H1 (cell line): Measurements from ENCODE around the gene SNCAIP. TPM values are rescaled to one million over a fixed set of nuclear protein-coding genes. Genes with fewer than 3 reads are reported as not detected.

Source experiments
- CTCF ChIA-PET: fragments of 300-600 bp; sonication (Branson Sonifier 250); formaldehyde crosslinking; loops from one replicate; lab custom pipeline; 2021; ENCODE audit not compliant: partially characterized antibody; lab: Charles Lee
- POLR2A ChIA-PET: fragments of 300-600 bp; sonication (Branson Sonifier 250); formaldehyde crosslinking; loops from one replicate; lab custom pipeline; 2021; ENCODE audit warnings: inconsistent platforms; ENCODE audit not compliant: partially characterized antibody; lab: Charles Lee
- DNase-seq, 2 experiments: peaks; one replicate each; pipeline versions ENCODE4 v3.0.0 to v3.0.0-alpha.2; 2010 to 2022; ENCODE audit warnings: low spot score in 2 of 2, low read depth in 1 of 2, mixed read lengths in 1 of 2
- FAIRE-seq: peaks from 2 replicates; lab custom pipeline; 2011; peaks lifted over from hg19 to GRCh38; lab: Jason Lieb, UNC
- H2AFZ ChIP-seq: 2 replicates; pipeline ENCODE4 v1.8.1; 2012; ENCODE audit warnings: low read length, inconsistent platforms
- H2AK5ac ChIP-seq: 2 replicates; pipeline ENCODE4 v1.6.1; 2013; ENCODE audit warnings: low read depth, low read length
- H2BK120ac ChIP-seq: replicated peaks from 2 replicates; pipeline ENCODE3; 2013; ENCODE audit warnings: low read depth, low read length, inconsistent platforms
- H2BK12ac ChIP-seq: 2 replicates; pipeline ENCODE4 v1.6.1; 2013; ENCODE audit warnings: low read depth, low read length
- H2BK15ac ChIP-seq: 2 replicates; pipeline ENCODE4 v1.6.1; 2013; ENCODE audit warnings: low read length
- H2BK20ac ChIP-seq: 2 replicates; pipeline ENCODE4 v1.6.1; 2013; ENCODE audit warnings: low read length
- H2BK5ac ChIP-seq: 2 replicates; pipeline ENCODE4 v1.6.1; 2013; ENCODE audit warnings: low read depth, low read length
- H3K14ac ChIP-seq: 2 replicates; pipeline ENCODE4 v1.6.1; 2013; ENCODE audit warnings: inconsistent platforms; ENCODE audit not compliant: insufficient read length
- H3K18ac ChIP-seq: 2 replicates; pipeline ENCODE4 v1.6.1; 2013; ENCODE audit warnings: low read length; ENCODE audit errors: extremely low read depth
- H3K23ac ChIP-seq: 2 replicates; pipeline ENCODE4 v1.6.1; 2013; ENCODE audit warnings: inconsistent platforms; ENCODE audit not compliant: insufficient read length
- H3K23me2 ChIP-seq: 2 replicates; pipeline ENCODE4 v1.6.1; 2013; ENCODE audit warnings: low read depth, low read length
- H3K27ac ChIP-seq: 2 replicates; pipeline ENCODE4 v1.6.1; 2011; ENCODE audit warnings: low read depth, low read length, inconsistent platforms
- H3K27me3 ChIP-seq, 4 experiments: replicated peaks in 1 of 4; 1 replicate in 1 of 4; 2 replicates in 3 of 4; pipeline versions ENCODE4 v1.6.1 to v1.8.1; 2011 to 2013; ENCODE audit warnings: low read length in 3 of 4, mild to moderate bottlenecking in 3 of 4, inconsistent platforms in 2 of 4, mixed read lengths in 2 of 4, moderate library complexity in 1 of 4; ENCODE audit not compliant: control insufficient read depth in 3 of 4, insufficient read depth in 3 of 4; ENCODE audit errors: extremely low read depth in 1 of 4
- H3K36me3 ChIP-seq, 4 experiments: 2 replicates each; pipeline versions ENCODE4 v1.6.1 to v1.8.1; 2011 to 2013; ENCODE audit warnings: mild to moderate bottlenecking in 4 of 4, low read length in 3 of 4, moderate library complexity in 2 of 4, control low read depth in 1 of 4, inconsistent platforms in 1 of 4; ENCODE audit not compliant: insufficient read depth in 4 of 4, control insufficient read depth in 2 of 4
- H3K4ac ChIP-seq: replicated peaks from 2 replicates; pipeline ENCODE3; 2013; ENCODE audit warnings: low read length, low read depth, mixed read lengths, inconsistent platforms; ENCODE audit not compliant: insufficient read length
- H3K4me1 ChIP-seq, 4 experiments: replicated peaks in 1 of 4; 1 replicate in 1 of 4; 2 replicates in 3 of 4; pipeline versions ENCODE4 v1.6.1 to v1.8.1; 2011 to 2013; ENCODE audit warnings: low read length in 3 of 4, inconsistent platforms in 2 of 4, mixed read lengths in 1 of 4; ENCODE audit not compliant: insufficient read depth in 4 of 4, control insufficient read depth in 3 of 4
- H3K4me2 ChIP-seq, 2 experiments: 2 replicates each; pipeline versions ENCODE4 v1.6.1 to v1.8.1; 2011 to 2013; ENCODE audit warnings: low read depth in 2 of 2, low read length in 2 of 2, control low read depth in 1 of 2, inconsistent platforms in 1 of 2, mild to moderate bottlenecking in 1 of 2; ENCODE audit not compliant: insufficient read depth in 1 of 2
- H3K4me3 ChIP-seq, 4 experiments: fragments of 200-600, 300-600 bp in 1 of 4; sonication (generic), shearing (Covaris generic), sonication (Bioruptor Twin) in 1 of 4; 2 replicates each; pipeline versions ENCODE4 v1.5.1 to v1.8.1; 2011 to 2016; ENCODE audit warnings: low read length in 4 of 4, low read depth in 3 of 4, control low read depth in 2 of 4, inconsistent platforms in 2 of 4, mild to moderate bottlenecking in 2 of 4, mixed read lengths in 1 of 4, moderate library complexity in 1 of 4; ENCODE audit not compliant: insufficient read depth in 2 of 4; ENCODE audit errors: extremely low read depth in 1 of 4
- H3K56ac ChIP-seq: replicated peaks from 2 replicates; pipeline ENCODE3; 2013; ENCODE audit warnings: low read depth, mild to moderate bottlenecking, mixed read lengths, low read length, inconsistent platforms; ENCODE audit not compliant: insufficient read length
- H3K79me1 ChIP-seq: 2 replicates; pipeline ENCODE4 v1.6.1; 2013; ENCODE audit warnings: low read depth, low read length, control low read depth
- H3K79me2 ChIP-seq, 2 experiments: 2 replicates each; pipeline versions ENCODE4 v1.6.1 to v1.8.1; 2012 to 2013; ENCODE audit warnings: low read length in 2 of 2, mild to moderate bottlenecking in 2 of 2, inconsistent platforms in 1 of 2; ENCODE audit not compliant: insufficient read depth in 2 of 2, control insufficient read depth in 1 of 2
- H3K9ac ChIP-seq, 4 experiments: replicated peaks in 1 of 4; 1 replicate in 1 of 4; 2 replicates in 3 of 4; pipeline versions ENCODE4 v1.6.1 to v1.8.1; 2011 to 2013; ENCODE audit warnings: low read depth in 3 of 4, low read length in 3 of 4, control low read depth in 2 of 4, mild to moderate bottlenecking in 2 of 4, moderate library complexity in 2 of 4, inconsistent platforms in 1 of 4; ENCODE audit errors: extremely low read depth in 1 of 4
- H3K9me3 ChIP-seq, 2 experiments: 2 replicates each; pipeline versions ENCODE4 v1.6.1 to v1.8.1; 2012 to 2013; ENCODE audit warnings: mild to moderate bottlenecking in 2 of 2, moderate library complexity in 2 of 2, control low read depth in 1 of 2, inconsistent platforms in 1 of 2, low read depth in 1 of 2, low read length in 1 of 2, mixed read lengths in 1 of 2; ENCODE audit not compliant: insufficient read depth in 2 of 2
- H4K20me1 ChIP-seq, 2 experiments: replicated peaks in 1 of 2; 2 replicates each; pipeline versions ENCODE3 to v1.8.1; 2011 to 2013; ENCODE audit warnings: inconsistent platforms in 2 of 2, low read length in 2 of 2, mild to moderate bottlenecking in 1 of 2; ENCODE audit not compliant: insufficient read depth in 2 of 2, control insufficient read depth in 1 of 2
- H4K5ac ChIP-seq: 2 replicates; pipeline ENCODE4 v1.6.1; 2013; ENCODE audit warnings: low read length, low read depth, mixed read lengths, inconsistent platforms; ENCODE audit not compliant: insufficient read length
- H4K8ac ChIP-seq: 2 replicates; pipeline ENCODE4 v1.8.0; 2013; ENCODE audit warnings: mild to moderate bottlenecking, moderate library complexity, low read length, inconsistent platforms; ENCODE audit not compliant: insufficient read depth; ENCODE audit errors: extremely low read depth
- H4K91ac ChIP-seq: replicated peaks from 2 replicates; pipeline ENCODE3; 2013; ENCODE audit warnings: low read length, mixed read lengths, inconsistent platforms; ENCODE audit not compliant: insufficient read length
- CBX5 ChIP-seq: fragments of 300-800, 300-1000 bp; sonication (generic); IDR thresholded peaks from 2 replicates; pipeline ENCODE4 v1.7.1; 2016; ENCODE audit warnings: antibody characterized with exemption, low read length, low read depth
- CBX8 ChIP-seq: fragments of 300-800, 300-1000 bp; sonication (generic); IDR thresholded peaks from 2 replicates; pipeline ENCODE4 v1.7.1; 2016; ENCODE audit warnings: low read depth, low read length, borderline replicate concordance
- HDAC2 ChIP-seq, 2 experiments: fragments of 300-600 bp in 1 of 2; sonication (generic) in 1 of 2; IDR thresholded peaks; 2 replicates each; pipeline ENCODE4 v1.6.1; 2011 to 2012; ENCODE audit warnings: low read depth in 2 of 2, low read length in 2 of 2, mild to moderate bottlenecking in 2 of 2, moderate library complexity in 2 of 2, borderline replicate concordance in 1 of 2, inconsistent platforms in 1 of 2
- JUN ChIP-seq: IDR thresholded peaks from 2 replicates; pipeline ENCODE4 v1.6.1; 2011; ENCODE audit warnings: low read depth, mild to moderate bottlenecking, improper control_type of control experiment, low read length
- JUND ChIP-seq: IDR thresholded peaks from 2 replicates; pipeline ENCODE4 v1.6.1; 2011; ENCODE audit warnings: mild to moderate bottlenecking, improper control_type of control experiment, low read length
- KDM1A ChIP-seq: fragments of 200-600, 300-600 bp; sonication (generic); IDR thresholded peaks from 2 replicates; pipeline ENCODE4 v1.7.1; 2016; ENCODE audit warnings: mild to moderate bottlenecking, low read length, borderline replicate concordance
- RAD21 ChIP-seq, 2 experiments: IDR thresholded peaks in 1 of 2; conservative IDR thresholded peaks in 1 of 2; 2 replicates each; pipeline ENCODE4 v1.6.1; 2011; ENCODE audit warnings: low read depth in 2 of 2, low read length in 2 of 2, improper control_type of control experiment in 1 of 2, inconsistent platforms in 1 of 2, mild to moderate bottlenecking in 1 of 2, moderate library complexity in 1 of 2
- RNF2 ChIP-seq: fragments of 200-900, 300-1000 bp; sonication (generic); IDR thresholded peaks from 2 replicates; pipeline ENCODE4 v1.7.1; 2016; ENCODE audit warnings: borderline replicate concordance, low read depth, mild to moderate bottlenecking, antibody characterized with exemption, low read length; ENCODE audit not compliant: poor library complexity, severe bottlenecking; ENCODE audit errors: missing control alignments
- RXRA ChIP-seq: IDR thresholded peaks from 2 replicates; pipeline ENCODE4 v1.6.1; 2011; ENCODE audit warnings: low read depth, mild to moderate bottlenecking, low read length, moderate library complexity; ENCODE audit not compliant: insufficient read depth
- SAP30 ChIP-seq: fragments of 300-600 bp; sonication (generic); IDR thresholded peaks from 2 replicates; pipeline ENCODE4 v1.7.1; 2012; ENCODE audit warnings: low read length, moderate library complexity, mild to moderate bottlenecking, inconsistent platforms; ENCODE audit not compliant: insufficient read depth, insufficient replicate concordance
- SP1 ChIP-seq: IDR thresholded peaks from 2 replicates; pipeline ENCODE4 v1.6.1; 2011; ENCODE audit warnings: low read depth, low read length
- WGBS, 2 experiments: shearing (Covaris generic) in 1 of 2; methylation state at CpG; one replicate each; pipeline versions ENCODE4 v1.1.6 to v1.1.7; 2013 to 2015; ENCODE audit warnings: low lambda C conversion rate in 2 of 2, mixed read lengths in 2 of 2, inconsistent platforms in 1 of 2, low coverage in 1 of 2, missing lambda C conversion rate in 1 of 2; ENCODE audit not compliant: insufficient replicate concordance in 2 of 2, insufficient coverage in 1 of 2, insufficient read length in 1 of 2; ENCODE audit errors: extremely low coverage in 1 of 2, missing lambda C conversion rate in 1 of 2; 5-methylcytosine and 5-hydroxymethylcytosine counted together
- polyA plus RNA-seq, 7 experiments: library from polyadenylated mRNA; depleted of rRNA in 3 of 7; stranded (reverse) in 5 of 7; unstranded in 2 of 7; fragments of >200 nt in 5 of 7; fragments of 200-250 nt in 2 of 7; gene quantifications; 1 replicate in 5 of 7; 2 replicates in 1 of 7; 4 replicates in 1 of 7; pipeline versions ENCODE4 v1.2.1 to v1.2.3, GENCODE V29; 2011 to 2013; ENCODE audit warnings: missing spikeins in 2 of 7, mixed read lengths in 2 of 7
- total RNA-seq: library from RNA; stranded (reverse); fragmentation: NEBNext Ultra II Directional; extraction: Animal tissue kit (Norgen Biotek cat#: 25700); gene quantifications from 2 replicates; pipeline ENCODE4 v1.2.1, GENCODE V29; 2021
- TF ChIP-seq, protein P1 (sequence below): IDR thresholded peaks from 2 replicates; pipeline ENCODE4 v1.6.1; 2012; ENCODE audit warnings: inconsistent platforms

Gene SNCAIP
- total and polyA plus RNA-seq, 2 of the 8 experiments (the other 6 are each of a cell fraction or from before 2014, with no cell fraction given) = 3.9 to 9.0 TPM

DNA sequence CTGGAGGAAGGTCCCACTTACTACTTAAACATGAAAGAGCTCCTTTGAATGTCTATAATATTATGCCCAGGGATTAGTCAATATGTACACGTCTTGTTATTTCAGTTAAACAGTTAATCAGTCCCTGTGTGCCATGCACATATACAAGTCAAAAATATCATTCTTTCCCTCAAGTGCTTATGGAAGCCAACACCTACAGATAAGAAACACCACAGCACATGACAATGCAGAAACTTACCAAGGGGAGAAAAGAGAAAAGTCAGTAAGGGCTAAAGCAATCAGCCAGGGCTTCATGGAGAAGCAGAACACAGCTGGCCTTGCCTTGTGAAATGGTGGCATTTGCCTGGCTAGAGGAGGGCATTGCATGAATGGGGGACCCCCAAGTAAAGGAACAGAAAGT, 88.3 kb downstream of the SNCAIP start:
- Histone ChIP-seq H2AK5ac (no peak overlapping the region), H2BK20ac (no peak overlapping the region), H3K4ac (no peak overlapping the region), H3K27ac (no peak overlapping the region), H4K5ac (no peak overlapping the region), H4K8ac (no peak overlapping the region), H3K23me2 (no peaks in the 10 kb centered on the region), H4K20me1 (no peaks in the 10 kb centered on the region), H3K4me1 (peaks cover 0 to 6% (median 2%) of the 10 kb centered on the region in 4 experiments; a peak in 2 of 7 replicates), H3K14ac (no peak overlapping the region), H3K56ac (no peak overlapping the region), H3K27me3 (no peaks in the 10 kb centered on the region), H3K23ac (no peak overlapping the region), H4K91ac (no peak overlapping the region), H2BK120ac (no peak overlapping the region), H2BK15ac (no peak overlapping the region), H3K79me1 (no peaks in the 10 kb centered on the region), H3K4me2 (no peak overlapping the region), H2BK5ac (no peak overlapping the region), H2AFZ (no peak overlapping the region), H3K9me3 (no peaks in the 10 kb centered on the region), H3K79me2 (no peaks in the 10 kb centered on the region), H3K4me3 (no peak overlapping the region), H2BK12ac (no peak overlapping the region), H3K36me3 (no peaks in the 10 kb centered on the region), H3K18ac (no peak overlapping the region), H3K9ac (no peak overlapping the region)
- WGBS, 2 experiments = 89% methylated on average over 1 of the region's 1 CpG; no CpG with 5 or more reads in 1 of the 2 experiments
- CTCF ChIA-PET = interaction anchor here (0.6 to 2.5 kb wide), 8 partner anchors 16 to 577 kb away, joined by 3 to 8 read pairs (median 3); no protein-coding TSS in a partner anchor
- POLR2A ChIA-PET = interaction anchor here (1.0 kb wide), 1 partner anchor 18 kb away, joined by 3 read pairs; no protein-coding TSS in a partner anchor
- DNase-seq (no peak), FAIRE-seq (no peak)
- TF ChIP-seq, protein P1, sequence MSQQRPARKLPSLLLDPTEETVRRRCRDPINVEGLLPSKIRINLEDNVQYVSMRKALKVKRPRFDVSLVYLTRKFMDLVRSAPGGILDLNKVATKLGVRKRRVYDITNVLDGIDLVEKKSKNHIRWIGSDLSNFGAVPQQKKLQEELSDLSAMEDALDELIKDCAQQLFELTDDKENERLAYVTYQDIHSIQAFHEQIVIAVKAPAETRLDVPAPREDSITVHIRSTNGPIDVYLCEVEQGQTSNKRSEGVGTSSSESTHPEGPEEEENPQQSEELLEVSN = no peak
- no peak for TF ChIP-seq RXRA
- TF ChIP-seq RAD21 (IDR thresholded peaks at IDR 0.05 in 1 of 2, conservative IDR thresholded peaks at IDR 0.05 in 1 of 2; ENCODE audit: low read depth in 2 of 2, low read length in 2 of 2) = no peak
- TF ChIP-seq RNF2 = no peak
- no peak for TF ChIP-seq JUND
- no peak for TF ChIP-seq CBX5
- no peak for TF ChIP-seq SP1
- TF ChIP-seq HDAC2 (IDR thresholded peaks at IDR 0.05; ENCODE audit: borderline replicate concordance in 1 of 2, low read depth in 2 of 2, low read length in 2 of 2) = no peak
- TF ChIP-seq CBX8 = no peak
- no peak for TF ChIP-seq KDM1A
- TF ChIP-seq JUN = no peak
- TF ChIP-seq SAP30 = no peak
